OCI-LY1 (cell line): ENCODE measurements around the gene TK2.

ENCODE experiments used
- H2AFZ ChIP-seq: fragments of 200-600 bp; sonication (generic), shearing (Covaris generic); 2 replicates; pipeline ENCODE4 v1.6.0; 2014; ENCODE audit warnings: antibody characterized with exemption, mild to moderate bottlenecking, low read length
- H3F3A ChIP-seq: fragments of 200-600 bp; sonication (generic), shearing (Covaris generic); 2 replicates; pipeline ENCODE4 v1.6.0; 2014; ENCODE audit warnings: mild to moderate bottlenecking, antibody characterized with exemption, low read length, moderate library complexity; ENCODE audit not compliant: insufficient read depth
- H3K27ac ChIP-seq: fragments of 200-600 bp; sonication (generic); 2 replicates; pipeline ENCODE4 v1.5.1; 2014; ENCODE audit warnings: low read length, mixed run types, mild to moderate bottlenecking, low read depth; ENCODE audit not compliant: poor library complexity, severe bottlenecking
- H3K27me3 ChIP-seq: fragments of 200-600 bp; sonication (generic); 2 replicates; pipeline ENCODE4 v1.6.0; 2014; ENCODE audit warnings: antibody characterized with exemption, mild to moderate bottlenecking, low read length, moderate library complexity; ENCODE audit not compliant: insufficient read depth
- H3K36me3 ChIP-seq: fragments of 200-600 bp; sonication (generic); 2 replicates; pipeline ENCODE4 v1.6.1; 2014; ENCODE audit warnings: mild to moderate bottlenecking, antibody characterized with exemption, low read length, moderate library complexity, mixed read lengths; ENCODE audit not compliant: insufficient read depth
- H3K4me1 ChIP-seq: fragments of 200-600 bp; sonication (generic); 2 replicates; pipeline ENCODE4 v1.5.1; 2014; ENCODE audit warnings: mild to moderate bottlenecking, low read length, moderate library complexity; ENCODE audit not compliant: insufficient read depth, severe bottlenecking
- H3K4me2 ChIP-seq: fragments of 200-600 bp; sonication (generic), shearing (Covaris generic); 2 replicates; pipeline ENCODE4 v1.6.1; 2014; ENCODE audit warnings: low read length
- H3K4me3 ChIP-seq: fragments of 200-600 bp; sonication (generic); 2 replicates; pipeline ENCODE4 v1.5.1; 2014; ENCODE audit warnings: low read length, low read depth, mild to moderate bottlenecking, mixed read lengths; ENCODE audit not compliant: poor library complexity, severe bottlenecking
- H3K79me2 ChIP-seq: fragments of 200-600 bp; shearing (Covaris generic); 2 replicates; pipeline ENCODE4 v1.6.1; 2016; ENCODE audit warnings: mixed run types, low read length, mixed read lengths; ENCODE audit not compliant: insufficient read depth
- H3K9ac ChIP-seq: fragments of 200-600 bp; sonication (generic), shearing (Covaris generic); 2 replicates; pipeline ENCODE4 v1.6.1; 2014; ENCODE audit warnings: mild to moderate bottlenecking, low read length, mixed read lengths
- H3K9me2 ChIP-seq: fragments of 200-600 bp; sonication (generic), shearing (Covaris generic); 2 replicates; pipeline ENCODE4 v1.6.1; 2014; ENCODE audit warnings: low read depth, mild to moderate bottlenecking, low read length, mixed read lengths
- H3K9me3 ChIP-seq: fragments of 200-600 bp; shearing (Covaris generic); 2 replicates; pipeline ENCODE4 v1.6.1; 2014; ENCODE audit warnings: low read length, mixed read lengths
- H4K20me1 ChIP-seq: fragments of 200-600 bp; sonication (generic), shearing (Covaris generic); 2 replicates; pipeline ENCODE4 v1.6.0; 2016; ENCODE audit warnings: mild to moderate bottlenecking, low read length; ENCODE audit not compliant: insufficient read depth
- CTCF ChIP-seq: fragments of 200-600 bp; sonication (generic), shearing (Covaris generic); IDR thresholded peaks from 2 replicates; pipeline ENCODE4 v1.5.1; 2017; ENCODE audit warnings: mild to moderate bottlenecking, antibody characterized with exemption, low read length, moderate library complexity, mixed read lengths
- EZH2 ChIP-seq: fragments of 200-600 bp; sonication (generic), shearing (Covaris generic); IDR thresholded peaks from 2 replicates; pipeline ENCODE4 v1.8.0; 2017; ENCODE audit warnings: borderline replicate concordance, mixed run types, mild to moderate bottlenecking, antibody characterized with exemption, low read length, moderate library complexity, mixed read lengths

Gene TK2

GRCh38 chr16:66563574-66564334, 13.8 kb upstream of the TK2 start:
- Histone ChIP-seq H3F3A (no peaks in the 10 kb centered on the region), H3K9me3 (no peaks in the 10 kb centered on the region), H3K4me1 (no peaks in the 10 kb centered on the region), H3K36me3 (peaks cover 76% of the 10 kb centered on the region), H3K4me2 (no peak overlapping the region), H3K9me2 (no peaks in the 10 kb centered on the region), H3K27ac (no peak overlapping the region), H4K20me1 (no peaks in the 10 kb centered on the region), H3K27me3 (no peaks in the 10 kb centered on the region), H3K9ac (no peak overlapping the region), H3K4me3 (no peak overlapping the region), H2AFZ (no peak overlapping the region), H3K79me2 (no peaks in the 10 kb centered on the region)
- TF ChIP-seq CTCF (no peak), EZH2 (no peak)

GRCh38 chr16:66562986-66563385, 13.1 kb upstream of the TK2 start:
- Histone ChIP-seq H3K79me2 (no peaks in the 10 kb centered on the region; the same call in 1 of the 2 replicates), H3F3A (no peaks in the 10 kb centered on the region), H4K20me1 (no peaks in the 10 kb centered on the region), H3K4me3 (no peak overlapping the region), H3K4me2 (no peak overlapping the region), H3K9ac (no peak overlapping the region), H2AFZ (no peak overlapping the region), H3K36me3 (peaks cover 83% of the 10 kb centered on the region), H3K9me3 (no peaks in the 10 kb centered on the region), H3K4me1 (no peaks in the 10 kb centered on the region), H3K27me3 (no peaks in the 10 kb centered on the region), H3K9me2 (no peaks in the 10 kb centered on the region), H3K27ac (no peak overlapping the region)
- no peak for TF ChIP-seq EZH2
- no peak for TF ChIP-seq CTCF

- Histone ChIP-seq H3F3A (no peaks in the 10 kb centered on the region), H3K36me3 (peaks cover 83% of the 10 kb centered on the region)
- TF ChIP-seq CTCF (peak; percentile 12; the same call in 1 of the 2 replicates), EZH2 (no peak)
Observed at GRCh38 chr16:66562409-66562808, 12.5 kb upstream of the TK2 start.

More at GRCh38 chr16:66562409-66562808, 12.5 kb upstream of the TK2 start:
- no peaks in the 10 kb centered on the region for H3K9me2 ChIP-seq
- H3K27ac ChIP-seq: no peak overlapping the region
- H3K9ac ChIP-seq: no peak overlapping the region
- H3K4me1 ChIP-seq: no peaks in the 10 kb centered on the region
- no peaks in the 10 kb centered on the region for H4K20me1 ChIP-seq
- no peaks in the 10 kb centered on the region for H3K27me3 ChIP-seq
- no peaks in the 10 kb centered on the region for H3K9me3 ChIP-seq
- no peak overlapping the region for H3K4me2 ChIP-seq
- H3K79me2 ChIP-seq: no peaks in the 10 kb centered on the region; the same call in 1 of the 2 replicates
- H2AFZ ChIP-seq: no peak overlapping the region
- H3K4me3 ChIP-seq: no peak overlapping the region
